Epithelial cell of esophagus (primary cell): ENCODE results near the gene CLEC16A.

Experiments used
- DNase-seq: peaks from one replicate; pipeline ENCODE4 v3.0.0; 2010; ENCODE audit warnings: low read depth
- H3K4me3 ChIP-seq: 2 replicates; pipeline ENCODE4 v1.5.1; 2011; ENCODE audit warnings: mild to moderate bottlenecking, low read length, control low read depth
- TF ChIP-seq, protein P1 (sequence below): IDR thresholded peaks from 2 replicates; pipeline ENCODE4 v1.5.1; 2011; ENCODE audit warnings: low read depth, mild to moderate bottlenecking, low read length, control low read depth, inconsistent platforms; ENCODE audit not compliant: insufficient read depth; ENCODE audit errors: missing control alignments

Gene CLEC16A

DNA sequence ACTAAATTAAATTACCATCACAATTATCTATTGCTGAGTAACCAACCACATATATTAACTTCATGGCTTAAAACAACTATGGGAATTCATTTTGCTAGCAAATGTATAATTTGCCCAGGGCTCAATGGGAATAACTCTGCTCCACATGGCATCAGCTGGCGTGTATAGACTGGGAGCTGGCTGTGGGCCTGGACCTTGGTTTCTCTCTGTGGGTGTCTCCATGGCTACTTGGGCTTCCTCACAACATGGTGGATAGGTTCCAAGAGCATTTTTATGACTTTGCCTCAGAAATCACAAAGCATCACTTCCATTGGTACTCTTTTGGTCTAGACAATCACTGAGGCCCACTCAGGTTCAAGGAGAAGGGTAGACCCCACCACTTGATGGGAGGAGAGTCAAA, 166.8 kb downstream of the CLEC16A start:
- no peak for DNase-seq
- no peak overlapping the region for H3K4me3 ChIP-seq
- TF ChIP-seq, protein P1, sequence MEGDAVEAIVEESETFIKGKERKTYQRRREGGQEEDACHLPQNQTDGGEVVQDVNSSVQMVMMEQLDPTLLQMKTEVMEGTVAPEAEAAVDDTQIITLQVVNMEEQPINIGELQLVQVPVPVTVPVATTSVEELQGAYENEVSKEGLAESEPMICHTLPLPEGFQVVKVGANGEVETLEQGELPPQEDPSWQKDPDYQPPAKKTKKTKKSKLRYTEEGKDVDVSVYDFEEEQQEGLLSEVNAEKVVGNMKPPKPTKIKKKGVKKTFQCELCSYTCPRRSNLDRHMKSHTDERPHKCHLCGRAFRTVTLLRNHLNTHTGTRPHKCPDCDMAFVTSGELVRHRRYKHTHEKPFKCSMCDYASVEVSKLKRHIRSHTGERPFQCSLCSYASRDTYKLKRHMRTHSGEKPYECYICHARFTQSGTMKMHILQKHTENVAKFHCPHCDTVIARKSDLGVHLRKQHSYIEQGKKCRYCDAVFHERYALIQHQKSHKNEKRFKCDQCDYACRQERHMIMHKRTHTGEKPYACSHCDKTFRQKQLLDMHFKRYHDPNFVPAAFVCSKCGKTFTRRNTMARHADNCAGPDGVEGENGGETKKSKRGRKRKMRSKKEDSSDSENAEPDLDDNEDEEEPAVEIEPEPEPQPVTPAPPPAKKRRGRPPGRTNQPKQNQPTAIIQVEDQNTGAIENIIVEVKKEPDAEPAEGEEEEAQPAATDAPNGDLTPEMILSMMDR = no peak

DNA sequence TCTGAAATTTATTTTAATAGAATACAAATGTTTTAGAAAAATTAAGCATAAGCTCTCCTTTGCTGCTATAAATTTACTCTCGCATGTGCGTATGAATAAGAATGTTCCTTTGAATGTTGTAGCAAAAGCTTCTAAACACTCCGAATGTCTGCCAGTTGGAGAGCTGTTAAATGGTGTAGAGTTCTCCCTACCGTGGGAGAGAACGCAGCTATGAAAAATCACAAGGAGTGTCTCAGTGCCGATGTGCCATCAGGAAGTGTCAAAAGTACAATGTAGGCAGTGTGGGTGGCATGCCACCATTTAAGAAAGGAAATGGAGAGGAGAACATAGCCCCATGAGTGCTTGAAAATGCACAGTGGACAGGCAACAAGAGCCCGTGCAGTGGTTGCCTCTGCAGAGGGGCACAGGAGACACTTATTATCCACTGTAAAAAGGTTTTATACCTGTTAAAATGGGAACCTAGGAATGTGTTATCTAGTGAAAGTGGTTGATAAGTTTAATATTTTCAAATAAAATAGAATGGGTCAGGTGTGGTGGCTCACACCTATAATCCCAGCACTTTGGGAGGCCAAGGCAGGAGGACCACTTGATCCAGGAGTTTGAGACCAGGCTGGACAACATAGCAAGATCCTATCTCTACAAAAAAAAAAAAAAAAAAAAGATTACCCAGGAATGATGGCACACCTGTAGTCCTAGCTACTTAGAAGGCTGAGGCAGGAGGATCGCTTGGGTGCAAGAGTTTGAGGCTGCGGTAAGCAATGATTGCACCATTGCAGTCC, 167.7 kb downstream of the CLEC16A start:
- DNase-seq = no peak
- TF ChIP-seq, protein P1 = no peak
- H3K4me3 ChIP-seq = no peak overlapping the region

DNA sequence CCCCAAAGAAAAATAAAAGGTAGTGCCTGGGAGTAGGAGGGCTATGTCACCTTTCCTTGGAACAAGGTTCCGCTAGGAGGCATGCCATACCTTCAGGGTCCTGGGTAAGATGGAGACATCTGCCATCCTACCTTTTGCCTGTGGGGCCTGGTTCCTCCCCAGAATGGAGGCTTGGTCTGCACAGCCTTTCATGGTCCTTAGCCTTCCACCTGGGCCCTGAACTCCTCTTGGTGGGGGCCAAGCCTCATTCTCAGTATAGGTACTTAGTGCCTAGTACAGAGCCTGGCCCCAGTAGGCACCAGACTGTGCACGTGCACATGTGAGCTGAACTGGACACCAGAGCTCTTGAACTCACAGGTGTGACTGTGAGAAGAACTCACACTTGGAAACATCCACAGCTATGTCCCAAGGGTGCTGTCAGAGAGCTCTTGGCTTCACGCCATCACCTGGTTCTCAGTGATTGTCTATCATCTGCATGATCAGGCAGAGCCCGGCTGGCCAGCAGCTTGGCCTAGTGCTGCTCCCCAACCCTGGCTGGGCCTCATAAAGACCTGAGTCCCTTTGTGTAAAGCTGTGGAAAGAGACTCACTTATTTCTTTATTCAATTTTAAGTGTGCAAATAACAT, 168.5 kb downstream of the CLEC16A start:
- TF ChIP-seq, protein P1 = no peak
- peak; percentile 72 for DNase-seq
- no peak overlapping the region for H3K4me3 ChIP-seq

DNA sequence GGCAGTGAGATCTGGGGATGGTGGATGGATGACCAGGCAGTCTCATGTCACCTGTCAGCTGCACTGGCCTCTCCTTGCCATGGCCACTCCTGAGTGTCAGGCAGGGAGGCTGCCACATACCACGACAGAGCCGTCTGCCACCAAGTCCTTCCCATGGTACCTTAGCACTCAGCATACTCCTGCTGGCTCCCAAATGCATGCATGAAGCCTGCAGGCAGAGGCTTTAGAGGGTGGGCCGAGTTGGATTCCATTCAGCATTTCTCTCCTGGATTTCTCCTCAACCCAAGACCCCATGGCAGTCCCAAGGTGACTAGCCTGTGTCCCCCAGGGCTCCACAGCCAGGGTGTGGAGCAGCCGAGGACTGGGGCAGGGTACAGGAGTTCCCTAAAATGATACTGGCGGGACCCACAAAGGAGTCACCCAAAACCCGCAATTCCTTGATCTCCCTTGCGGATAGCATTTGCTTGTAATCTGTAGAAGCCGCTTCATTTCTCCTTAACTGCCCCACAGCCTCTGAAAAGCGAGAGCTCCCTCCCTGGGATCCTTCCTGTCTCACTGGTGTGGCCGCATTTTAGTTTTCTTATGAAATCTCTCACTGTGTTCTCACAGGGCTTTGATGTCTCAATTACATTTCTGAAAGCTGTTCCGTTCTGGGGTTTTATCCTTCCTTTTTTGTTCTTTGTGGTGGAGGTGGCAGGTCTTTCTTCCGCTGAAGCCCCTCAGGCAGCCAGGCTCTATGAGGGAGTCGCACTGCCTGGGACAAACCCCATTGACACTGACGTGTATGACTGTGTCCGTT, 170.2 kb downstream of the CLEC16A start:
- TF ChIP-seq, protein P1 = no peak
- DNase-seq = no peak
- H3K4me3 ChIP-seq = no peak overlapping the region

DNA sequence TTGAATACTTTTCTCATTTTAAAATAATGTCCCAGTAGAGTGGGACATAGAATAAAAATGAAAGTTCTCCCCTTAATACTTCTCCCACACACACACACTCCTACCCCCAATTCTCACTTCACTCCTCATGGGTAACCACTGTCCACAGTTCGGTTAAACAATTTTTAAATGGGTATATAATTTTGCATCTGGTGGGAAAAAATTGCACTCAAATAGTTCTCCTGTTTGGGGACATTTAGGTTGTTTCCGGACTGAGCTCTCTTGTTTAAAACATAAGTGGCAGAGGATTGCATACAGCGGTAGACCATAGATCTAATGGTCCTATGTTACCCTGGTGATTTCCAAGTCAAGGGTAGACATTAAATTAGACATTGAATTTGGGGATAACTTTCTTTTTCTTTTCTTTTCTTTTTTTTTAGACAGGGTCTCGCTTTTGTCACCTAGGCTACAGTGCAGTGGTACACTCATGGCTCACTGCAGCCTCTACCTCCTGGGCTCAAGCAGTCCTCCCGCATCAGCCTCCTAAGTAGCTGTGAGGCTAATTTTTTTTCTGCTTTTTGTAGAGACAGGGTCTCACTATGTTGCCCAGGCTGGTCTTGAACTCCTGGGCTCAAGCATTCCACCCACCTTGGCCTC, 173.3 kb downstream of the CLEC16A start:
- H3K4me3 ChIP-seq = no peak overlapping the region
- TF ChIP-seq, protein P1 = no peak
- no peak for DNase-seq

DNA sequence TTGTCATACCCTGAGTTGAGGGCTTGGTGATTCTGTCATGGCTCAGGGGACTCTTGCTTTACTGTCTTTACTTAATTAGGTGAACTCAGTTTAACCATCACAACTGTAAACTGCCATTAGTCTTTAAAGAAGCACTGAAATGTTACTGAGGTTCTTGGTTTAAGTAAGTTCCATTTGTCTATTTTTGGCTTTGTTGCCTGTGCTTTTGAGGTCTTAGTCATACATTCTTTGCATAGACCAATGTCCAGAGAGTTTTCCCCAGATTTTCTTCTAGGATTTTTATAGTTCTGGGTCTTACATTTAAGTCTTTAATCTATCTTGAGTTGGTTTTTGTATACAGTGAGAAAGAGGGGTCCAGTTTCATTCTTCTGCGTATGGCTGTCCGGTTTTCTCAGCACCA, 174.1 kb downstream of the CLEC16A start:
- no peak for DNase-seq
- TF ChIP-seq, protein P1 = no peak
- no peak overlapping the region for H3K4me3 ChIP-seq
